SK-N-SH treated with all-trans-retinoic acid at 6 μM for 48 hours (cell line): ENCODE results near the gene CACNA1A.

Source experiments
- BACH2 ChIP-seq: fragments of 250-450 bp; sonication (Bioruptor Pico); IDR thresholded peaks from 2 replicates; pipeline ENCODE4 v1.9.0; 2021; ENCODE audit warnings: mild to moderate bottlenecking, borderline replicate concordance
- PPARA ChIP-seq: fragments of 250-450 bp; sonication (Bioruptor Pico); IDR thresholded peaks from 2 replicates; pipeline ENCODE4 v1.5.0; 2020; ENCODE audit warnings: mild to moderate bottlenecking, borderline replicate concordance
- RARB ChIP-seq: fragments of 250-450 bp; sonication (Bioruptor Pico); IDR thresholded peaks from 2 replicates; pipeline ENCODE4 v1.8.0; 2021; ENCODE audit warnings: mild to moderate bottlenecking, moderate library complexity
- TCF4 ChIP-seq: fragments of 250-450 bp; sonication (Bioruptor Pico); IDR thresholded peaks from 2 replicates; pipeline ENCODE4 v1.8.0; 2021; ENCODE audit warnings: mild to moderate bottlenecking, moderate library complexity, borderline replicate concordance
- ZC3H10 ChIP-seq: fragments of 250-450 bp; sonication (Bioruptor Pico); IDR thresholded peaks from 2 replicates; pipeline ENCODE4 v1.5.1; 2021; ENCODE audit warnings: mild to moderate bottlenecking, moderate library complexity
- ZNF8 ChIP-seq: fragments of 450-650 bp; formaldehyde crosslinking; IDR thresholded peaks from 2 replicates; pipeline ENCODE4 v1.5.0; 2020; ENCODE audit warnings: mild to moderate bottlenecking, moderate library complexity
- TF ChIP-seq, protein P1 (sequence below): fragments of 250-450 bp; sonication (Bioruptor Pico); IDR thresholded peaks from 2 replicates; pipeline ENCODE4 v1.8.0; 2020; ENCODE audit warnings: mild to moderate bottlenecking, moderate library complexity, borderline replicate concordance
- TF ChIP-seq, protein P2 (sequence below): fragments of 250-450 bp; sonication (Bioruptor Pico); IDR thresholded peaks from 2 replicates; pipeline ENCODE4 v1.5.1; 2020; ENCODE audit warnings: low read depth, mild to moderate bottlenecking, moderate library complexity

DNA sequence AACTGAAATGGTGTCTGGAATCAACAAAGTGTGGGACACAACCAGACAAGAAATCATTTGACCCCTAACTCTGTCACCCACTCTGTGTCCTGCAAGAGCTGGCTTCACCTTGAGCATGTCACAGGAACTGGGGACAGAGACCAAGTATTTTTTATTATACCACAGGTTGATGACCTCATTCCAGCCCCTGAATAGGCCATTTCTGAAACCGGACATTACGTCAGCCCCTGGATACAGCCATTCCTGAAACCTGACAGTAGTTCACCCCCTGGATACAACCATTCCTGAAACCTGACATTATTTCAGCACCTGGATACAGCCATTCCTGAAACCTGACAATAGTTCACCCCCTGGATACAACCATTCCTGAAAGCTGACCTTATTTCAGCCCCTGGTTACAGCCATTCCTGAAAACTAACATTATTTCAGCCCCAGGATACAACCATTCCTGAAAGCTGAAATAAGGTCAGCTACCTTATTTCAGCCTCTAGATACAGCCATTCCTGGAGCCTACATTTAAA, 47.7 kb upstream of the CACNA1A start:
- TF ChIP-seq, protein P1, sequence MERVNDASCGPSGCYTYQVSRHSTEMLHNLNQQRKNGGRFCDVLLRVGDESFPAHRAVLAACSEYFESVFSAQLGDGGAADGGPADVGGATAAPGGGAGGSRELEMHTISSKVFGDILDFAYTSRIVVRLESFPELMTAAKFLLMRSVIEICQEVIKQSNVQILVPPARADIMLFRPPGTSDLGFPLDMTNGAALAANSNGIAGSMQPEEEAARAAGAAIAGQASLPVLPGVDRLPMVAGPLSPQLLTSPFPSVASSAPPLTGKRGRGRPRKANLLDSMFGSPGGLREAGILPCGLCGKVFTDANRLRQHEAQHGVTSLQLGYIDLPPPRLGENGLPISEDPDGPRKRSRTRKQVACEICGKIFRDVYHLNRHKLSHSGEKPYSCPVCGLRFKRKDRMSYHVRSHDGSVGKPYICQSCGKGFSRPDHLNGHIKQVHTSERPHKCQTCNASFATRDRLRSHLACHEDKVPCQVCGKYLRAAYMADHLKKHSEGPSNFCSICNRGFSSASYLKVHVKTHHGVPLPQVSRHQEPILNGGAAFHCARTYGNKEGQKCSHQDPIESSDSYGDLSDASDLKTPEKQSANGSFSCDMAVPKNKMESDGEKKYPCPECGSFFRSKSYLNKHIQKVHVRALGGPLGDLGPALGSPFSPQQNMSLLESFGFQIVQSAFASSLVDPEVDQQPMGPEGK (CRISPR knock-in tag) = no peak
- TF ChIP-seq PPARA (CRISPR knock-in tag) (no peak), ZNF8 (no peak), TCF4 (no peak), BACH2 (no peak), ZC3H10 (no peak), RARB (CRISPR knock-in tag) (no peak)
- TF ChIP-seq, protein P2, sequence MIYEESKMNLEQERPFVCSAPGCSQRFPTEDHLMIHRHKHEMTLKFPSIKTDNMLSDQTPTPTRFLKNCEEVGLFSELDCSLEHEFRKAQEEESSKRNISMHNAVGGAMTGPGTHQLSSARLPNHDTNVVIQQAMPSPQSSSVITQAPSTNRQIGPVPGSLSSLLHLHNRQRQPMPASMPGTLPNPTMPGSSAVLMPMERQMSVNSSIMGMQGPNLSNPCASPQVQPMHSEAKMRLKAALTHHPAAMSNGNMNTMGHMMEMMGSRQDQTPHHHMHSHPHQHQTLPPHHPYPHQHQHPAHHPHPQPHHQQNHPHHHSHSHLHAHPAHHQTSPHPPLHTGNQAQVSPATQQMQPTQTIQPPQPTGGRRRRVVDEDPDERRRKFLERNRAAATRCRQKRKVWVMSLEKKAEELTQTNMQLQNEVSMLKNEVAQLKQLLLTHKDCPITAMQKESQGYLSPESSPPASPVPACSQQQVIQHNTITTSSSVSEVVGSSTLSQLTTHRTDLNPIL (CRISPR knock-in tag) = no peak
